ENCODE data around the gene SSH2. TPM values are rescaled to one million over a fixed set of nuclear protein-coding genes. Genes with fewer than 3 reads are reported as not detected.

The SSH2 gene
- total and polyA plus RNA-seq, 4 donors = 7.5 to 14.1 (median 11.2) TPM

DNA sequence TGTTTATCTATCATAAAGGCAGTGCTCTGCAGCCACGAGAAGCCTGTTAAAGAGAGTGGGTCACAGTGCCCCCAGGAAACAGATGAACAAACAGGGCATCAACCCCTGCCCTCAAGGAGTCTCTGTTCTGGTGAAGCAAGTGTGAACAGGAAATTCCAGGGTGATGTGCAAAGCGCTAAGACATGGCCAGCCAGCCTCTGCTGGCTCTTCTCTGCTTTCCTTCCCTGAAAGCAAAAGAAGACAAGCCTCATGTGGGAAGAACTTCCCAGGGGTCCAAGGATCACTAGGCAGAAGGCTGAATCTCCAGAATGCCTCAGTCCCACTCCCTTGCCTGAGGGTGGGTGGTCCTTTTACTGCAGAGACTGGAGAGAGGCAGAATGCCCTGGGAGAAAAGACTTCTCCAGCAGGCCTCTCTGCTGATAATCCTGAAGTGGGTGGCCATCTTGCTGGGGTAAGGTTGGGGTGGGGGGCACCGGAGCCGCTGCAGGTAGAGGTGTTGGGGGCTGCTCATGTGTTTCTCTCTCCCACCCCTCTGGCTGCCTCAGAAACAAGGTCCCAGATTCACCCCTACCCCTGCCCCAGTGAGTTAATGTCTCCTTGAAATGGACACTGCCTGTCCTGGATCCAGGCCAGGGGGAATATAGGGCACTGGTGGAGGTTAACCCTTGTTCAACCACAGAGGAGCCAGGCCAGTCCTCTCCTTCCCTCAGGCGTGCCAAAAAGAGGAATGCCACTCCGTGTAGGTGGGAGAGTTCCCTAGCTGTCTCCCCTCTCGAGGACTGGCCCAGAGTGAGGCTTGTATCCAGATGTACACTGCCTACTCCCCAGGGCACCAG lies 334.7 kb downstream of the SSH2 start:
- no peak for DNase-seq (ENCODE audit: low spot score)
- Histone ChIP-seq H3K4me1 (ENCODE audit: control insufficient read depth in 4 of 4, insufficient read depth in 4 of 4, low read length in 3 of 4) (peaks cover 4 to 35% (median 26%) of the 10 kb centered on the region in 4 donors), H3K27ac (ENCODE audit: low read depth in 1 of 2, low read length in 2 of 2) (no peak overlapping the region), H3K9ac (ENCODE audit: low read depth in 1 of 2, low read length in 2 of 2) (no peak overlapping the region), H3K36me3 (ENCODE audit: control insufficient read depth in 4 of 4, insufficient read depth in 3 of 4, low read depth in 1 of 4, low read length in 3 of 4) (no peaks in the 10 kb centered on the region), H3K9me3 (ENCODE audit: control insufficient read depth in 4 of 4, low read length in 3 of 4) (no peaks in the 10 kb centered on the region), H3K4me3 (ENCODE audit: low read depth in 1 of 3, low read length in 3 of 3) (no peak overlapping the region), H3K27me3 (ENCODE audit: control insufficient read depth in 4 of 4, insufficient read depth in 4 of 4, low read length in 3 of 4) (no peaks in the 10 kb centered on the region)
- WGBS = 85% methylated on average over 7 of the region's 7 CpGs
- TF ChIP-seq REST (IDR thresholded peaks at IDR 0.05) (no peak), FOXA2 (IDR thresholded peaks at IDR 0.05) (no peak), ATF3 (IDR thresholded peaks at IDR 0.05) (no peak), ZBTB33 (IDR thresholded peaks at IDR 0.05) (no peak), FOXA1 (IDR thresholded peaks at IDR 0.05) (no peak), HNF4A (conservative IDR thresholded peaks at IDR 0.05) (no peak), GABPA (IDR thresholded peaks at IDR 0.05 in 1 of 2, conservative IDR thresholded peaks at IDR 0.05 in 1 of 2) (no peak), RXRA (IDR thresholded peaks at IDR 0.05) (no peak), JUND (IDR thresholded peaks at IDR 0.05) (no peak), HNF4G (IDR thresholded peaks at IDR 0.05) (no peak), TAF1 (conservative IDR thresholded peaks at IDR 0.05) (no peak), YY1 (IDR thresholded peaks at IDR 0.05) (no peak), RAD21 (IDR thresholded peaks at IDR 0.05) (no peak), EGR1 (IDR thresholded peaks at IDR 0.05; ENCODE audit: low read depth in 2 of 2) (no peak), NR2F2 (IDR thresholded peaks at IDR 0.05) (no peak)
- TF ChIP-seq, protein P1, sequence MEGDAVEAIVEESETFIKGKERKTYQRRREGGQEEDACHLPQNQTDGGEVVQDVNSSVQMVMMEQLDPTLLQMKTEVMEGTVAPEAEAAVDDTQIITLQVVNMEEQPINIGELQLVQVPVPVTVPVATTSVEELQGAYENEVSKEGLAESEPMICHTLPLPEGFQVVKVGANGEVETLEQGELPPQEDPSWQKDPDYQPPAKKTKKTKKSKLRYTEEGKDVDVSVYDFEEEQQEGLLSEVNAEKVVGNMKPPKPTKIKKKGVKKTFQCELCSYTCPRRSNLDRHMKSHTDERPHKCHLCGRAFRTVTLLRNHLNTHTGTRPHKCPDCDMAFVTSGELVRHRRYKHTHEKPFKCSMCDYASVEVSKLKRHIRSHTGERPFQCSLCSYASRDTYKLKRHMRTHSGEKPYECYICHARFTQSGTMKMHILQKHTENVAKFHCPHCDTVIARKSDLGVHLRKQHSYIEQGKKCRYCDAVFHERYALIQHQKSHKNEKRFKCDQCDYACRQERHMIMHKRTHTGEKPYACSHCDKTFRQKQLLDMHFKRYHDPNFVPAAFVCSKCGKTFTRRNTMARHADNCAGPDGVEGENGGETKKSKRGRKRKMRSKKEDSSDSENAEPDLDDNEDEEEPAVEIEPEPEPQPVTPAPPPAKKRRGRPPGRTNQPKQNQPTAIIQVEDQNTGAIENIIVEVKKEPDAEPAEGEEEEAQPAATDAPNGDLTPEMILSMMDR (IDR thresholded peaks at IDR 0.05; ENCODE audit: low read depth, low read length, missing input control) = no peak
- TF ChIP-seq, protein P2, sequence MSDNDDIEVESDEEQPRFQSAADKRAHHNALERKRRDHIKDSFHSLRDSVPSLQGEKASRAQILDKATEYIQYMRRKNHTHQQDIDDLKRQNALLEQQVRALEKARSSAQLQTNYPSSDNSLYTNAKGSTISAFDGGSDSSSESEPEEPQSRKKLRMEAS (IDR thresholded peaks at IDR 0.05) = no peak
